HG02840 (cell line): ENCODE results near the gene PARP1.

ENCODE experiments used
- ATAC-seq: cut with Tn5 transposase; IDR thresholded peaks from one replicate; pipeline ENCODE4 v1.9.1; 2021; ENCODE audit warnings: mild to moderate bottlenecking, moderate library complexity, moderate number of reproducible peaks; ENCODE audit not compliant: unreplicated experiment, low FRiP score

Gene PARP1

DNA sequence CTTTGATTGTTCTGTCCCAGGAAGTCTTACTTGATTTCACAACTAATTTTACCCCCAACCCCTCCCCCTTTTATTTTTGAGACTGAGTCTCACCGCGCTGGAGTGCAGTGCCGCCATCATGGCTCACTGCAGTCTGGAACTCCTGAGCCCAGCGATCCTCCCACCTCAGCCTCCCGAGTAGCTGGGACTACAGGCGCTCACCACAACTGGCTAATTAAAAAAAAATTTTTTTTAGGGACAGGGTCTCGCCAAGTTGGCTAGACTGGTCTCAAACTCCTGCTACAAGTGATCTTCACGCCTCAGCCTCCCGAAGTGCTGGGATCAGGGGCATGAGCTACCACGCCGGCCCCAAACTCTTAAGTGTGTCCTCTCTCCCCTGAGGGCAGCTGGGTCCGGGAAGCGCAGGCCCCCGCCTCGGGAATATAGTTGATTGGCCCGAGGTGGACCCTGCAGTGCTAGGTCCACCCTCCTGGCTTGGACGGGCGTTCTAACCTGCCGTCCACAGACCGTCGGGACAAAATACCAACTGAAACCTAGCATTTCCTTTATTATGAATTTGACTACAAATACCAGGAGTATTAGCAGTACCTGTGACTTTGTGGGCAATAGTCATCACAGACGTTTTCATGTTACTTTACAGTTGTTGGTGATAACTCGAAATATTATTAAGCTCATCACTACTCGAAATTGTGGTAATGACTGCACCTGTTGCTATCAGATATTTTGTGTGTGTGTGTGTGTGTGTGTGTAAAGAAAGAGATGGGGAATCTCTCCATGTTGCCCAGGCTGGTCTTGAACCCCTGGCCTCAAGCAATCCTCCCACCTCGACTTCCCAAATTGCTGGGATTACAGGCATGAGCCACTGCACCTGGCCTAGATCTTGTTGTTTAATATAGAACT lies 642 bp upstream of the PARP1 start:
- no peak for ATAC-seq

DNA sequence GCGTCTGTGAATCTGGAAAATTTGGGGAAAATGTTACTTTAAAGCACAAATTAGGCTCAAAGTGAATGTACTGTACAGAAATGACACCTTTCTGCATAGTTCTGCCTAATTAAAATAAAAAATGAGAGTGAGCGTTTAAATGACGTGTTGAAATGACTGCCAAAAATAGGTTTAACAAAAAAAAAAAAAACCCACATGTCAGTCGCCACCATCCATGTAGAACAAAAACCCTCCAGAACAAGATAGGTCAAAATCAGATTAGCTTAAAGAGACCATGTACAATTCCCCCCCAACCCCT lies 745 bp downstream of the PARP1 start:
- ATAC-seq, result no peak

DNA sequence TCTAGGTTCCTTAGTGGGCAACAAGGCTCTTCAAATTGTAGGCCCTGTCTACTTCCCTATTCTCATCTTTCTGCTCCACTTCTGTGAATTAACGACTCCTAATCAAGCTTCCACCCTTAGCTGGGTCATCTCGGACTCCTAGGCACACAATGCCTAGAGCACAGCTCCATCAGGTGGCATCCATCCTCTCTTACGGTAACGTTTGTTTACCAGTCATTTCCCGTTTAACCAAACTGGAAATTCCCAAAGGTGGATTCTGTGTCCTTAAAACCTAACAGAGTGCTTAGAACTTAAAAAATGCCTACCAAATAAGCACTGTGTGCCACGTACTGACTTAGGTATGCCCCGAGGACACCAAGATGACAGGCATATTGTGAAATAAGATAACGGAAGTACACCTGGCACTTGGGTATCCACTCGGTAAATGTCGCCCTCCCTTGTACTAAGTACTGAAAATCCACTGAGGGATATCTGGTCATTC lies 1.5 kb downstream of the PARP1 start:
- ATAC-seq, result no peak

DNA sequence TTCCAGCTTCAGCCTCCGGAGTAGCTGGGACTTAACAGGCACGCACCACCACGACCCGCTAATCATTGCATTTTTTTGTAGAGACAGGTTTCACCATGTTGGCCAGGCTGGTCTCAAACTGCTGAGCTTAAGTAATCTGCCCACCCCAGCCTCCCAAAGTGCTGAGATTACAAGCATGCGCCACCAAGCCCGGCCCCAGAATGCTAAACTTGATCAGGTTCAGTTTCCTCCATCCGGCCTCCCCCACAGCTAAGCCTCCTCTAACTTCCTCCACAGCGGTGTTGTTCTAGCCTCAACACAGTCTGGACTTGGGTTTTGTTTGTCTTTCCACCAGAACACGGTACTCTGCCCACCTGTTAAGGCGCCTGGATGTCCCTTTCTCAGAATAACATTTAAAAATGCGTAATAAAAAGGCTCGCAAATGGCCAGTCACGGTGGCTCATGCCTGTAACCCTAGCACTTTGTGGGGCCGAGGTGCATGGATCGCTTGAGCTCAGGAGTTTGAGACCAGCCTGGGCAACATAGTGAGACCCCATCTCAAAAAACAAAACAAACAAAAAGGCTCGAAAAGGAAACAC lies 2.4 kb downstream of the PARP1 start:
- ATAC-seq, result no peak

DNA sequence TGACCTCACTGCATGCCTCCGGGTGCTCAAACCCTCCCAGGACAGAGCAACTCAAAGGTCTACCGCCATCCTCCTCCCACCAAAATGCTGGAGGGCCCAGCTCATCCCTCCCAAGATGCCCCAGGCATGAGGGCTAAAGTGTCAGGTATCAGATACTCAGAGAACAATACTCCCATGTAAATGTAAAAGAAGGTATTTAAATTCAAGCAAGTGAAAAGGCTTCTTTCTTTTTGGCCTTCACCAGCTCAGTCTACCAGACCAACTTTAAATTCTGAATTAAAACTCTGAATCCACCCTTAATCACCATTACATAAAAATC lies 3.0 kb downstream of the PARP1 start:
- ATAC-seq, result no peak

DNA sequence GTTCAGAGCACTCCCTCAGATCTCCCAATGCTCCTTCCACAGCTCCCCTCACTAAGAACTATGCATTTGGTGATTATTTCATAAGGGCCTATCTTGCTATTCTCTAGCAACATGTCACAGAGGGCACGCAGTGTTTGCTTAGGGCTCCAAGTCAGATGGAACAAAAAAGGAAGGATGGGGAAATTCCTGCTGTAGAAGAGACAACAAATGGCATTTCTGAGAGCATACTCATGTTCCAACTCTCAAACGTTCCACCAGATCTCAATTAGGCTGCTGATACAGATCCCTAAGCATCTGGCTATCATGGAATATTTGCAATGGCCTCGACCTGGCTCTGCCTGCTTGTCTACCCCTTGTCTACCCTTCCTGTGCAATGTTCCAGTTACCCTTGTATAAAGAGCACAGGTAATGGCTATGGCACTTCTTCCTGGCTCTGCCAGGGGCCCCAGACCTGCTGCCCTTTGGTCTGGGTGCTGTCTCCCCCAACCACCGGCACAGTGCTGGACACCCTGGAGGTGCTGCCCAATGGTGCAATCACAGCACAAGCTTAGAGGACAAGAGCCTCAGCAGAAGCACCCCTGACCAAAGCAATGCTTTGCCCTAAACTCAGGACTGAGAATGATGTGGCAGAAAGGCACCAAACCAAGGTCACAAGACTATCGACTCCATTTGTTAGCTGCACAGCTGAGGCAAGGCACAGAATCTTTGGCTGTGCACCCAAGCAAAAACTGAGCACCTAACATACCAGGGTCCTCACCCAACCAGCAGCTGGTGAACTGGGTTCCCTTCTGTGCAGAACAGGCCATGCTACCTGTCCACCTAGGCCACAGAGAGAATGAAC lies 3.6 kb downstream of the PARP1 start:
- ATAC-seq, result no peak

DNA sequence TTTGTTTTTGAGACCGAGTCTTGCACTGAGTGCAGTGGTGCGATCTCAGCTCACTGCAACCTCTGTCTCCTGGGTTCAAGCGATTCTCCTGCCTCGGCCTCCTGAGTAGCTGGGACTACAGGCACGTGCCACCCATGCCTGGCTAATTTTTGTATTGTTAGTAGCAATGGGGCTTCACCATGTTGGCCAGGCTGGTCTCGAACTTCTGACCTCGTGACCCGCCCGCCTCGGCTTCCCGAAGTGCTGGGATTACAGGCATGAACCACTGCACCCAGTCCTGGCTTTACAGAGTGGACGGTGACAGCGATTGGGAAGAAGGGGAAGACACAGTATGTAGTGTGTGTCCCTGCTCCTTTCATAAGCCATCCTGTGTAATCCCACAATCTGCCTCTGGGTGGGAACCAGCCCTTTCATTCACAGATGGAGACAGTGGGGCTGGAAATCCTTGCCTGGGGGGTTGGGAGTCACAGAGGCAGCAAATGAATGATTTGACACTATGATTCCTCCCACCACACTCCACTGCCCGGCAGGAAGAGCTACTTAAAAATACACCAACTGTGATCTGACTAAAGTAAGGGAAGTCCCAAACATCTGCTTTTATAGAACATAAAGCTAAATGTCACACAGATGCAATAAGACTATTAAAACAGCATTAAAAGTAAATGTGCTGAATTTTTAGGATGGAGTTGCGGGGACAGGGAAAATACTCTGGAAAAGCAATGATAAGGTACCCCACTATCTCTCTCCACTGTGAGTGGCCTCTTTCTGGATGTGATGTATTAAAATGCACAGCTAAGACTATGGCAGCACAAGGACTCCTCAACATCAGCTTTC lies 4.5 kb downstream of the PARP1 start:
- no peak for ATAC-seq

DNA sequence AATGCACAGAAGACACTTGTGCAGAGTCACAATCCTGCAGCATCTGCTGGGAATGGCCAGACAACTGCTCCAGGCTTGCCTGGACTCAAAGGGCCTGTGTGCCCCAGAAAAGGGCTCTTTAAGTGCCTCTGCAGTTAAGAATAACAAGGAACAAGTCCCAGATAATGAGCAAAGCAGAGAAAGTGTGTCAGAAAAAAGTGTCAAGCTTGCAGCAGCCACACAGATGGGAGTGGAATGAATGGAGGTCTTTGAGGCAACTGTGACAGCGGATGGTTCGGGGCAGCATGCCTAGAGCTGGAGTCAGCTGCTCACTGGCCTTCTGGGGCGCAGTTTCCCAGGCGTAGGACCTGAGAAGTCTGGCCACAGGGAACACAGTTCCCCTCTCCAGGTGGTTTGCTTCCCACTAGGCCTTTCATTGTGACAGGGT lies 5.1 kb downstream of the PARP1 start:
- ATAC-seq, result no peak

DNA sequence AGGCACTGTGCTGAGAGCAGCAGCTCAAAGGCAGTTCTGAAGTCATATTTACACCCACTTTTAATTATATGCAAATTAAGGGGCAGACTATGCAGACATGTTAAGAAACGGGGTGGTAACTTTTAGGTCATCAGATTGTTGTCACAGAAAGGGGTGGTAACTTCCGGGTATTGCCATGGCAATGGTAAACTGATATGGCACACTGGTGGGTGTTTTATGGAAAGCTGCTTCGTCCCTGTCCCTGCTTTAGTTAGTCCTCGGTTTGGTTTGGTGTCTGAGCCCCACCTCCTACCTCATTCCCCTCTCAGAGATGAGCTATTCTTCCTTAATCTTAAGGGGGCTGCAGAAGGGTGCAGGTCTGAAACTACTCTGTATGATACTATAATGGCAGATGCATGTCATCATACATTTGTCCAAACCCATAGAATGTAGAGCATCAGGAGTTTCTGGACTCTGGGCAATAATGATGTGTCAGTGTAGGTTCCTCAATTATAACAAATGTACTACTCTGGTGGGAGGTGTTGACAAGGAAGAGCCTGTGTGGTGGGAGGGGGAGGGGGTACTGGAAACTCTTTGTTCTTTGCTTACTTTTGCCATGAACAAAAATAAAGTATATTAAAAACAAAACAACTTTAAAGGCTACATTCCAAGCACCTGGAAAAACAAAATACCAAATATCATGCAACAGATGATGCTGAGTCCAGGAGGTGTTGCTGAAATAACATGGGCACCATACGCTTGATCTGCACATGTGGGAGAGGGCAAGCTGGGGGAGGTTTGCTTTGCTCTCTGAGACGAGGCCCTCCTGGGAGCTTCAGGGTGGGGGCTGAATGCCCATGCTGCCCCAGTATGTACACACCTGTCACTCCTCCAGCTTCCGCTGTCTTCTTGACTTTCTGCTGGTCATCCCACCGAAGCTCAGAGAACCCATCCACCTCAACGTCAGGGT lies 6.3 kb downstream of the PARP1 start:
- ATAC-seq, result no peak

DNA sequence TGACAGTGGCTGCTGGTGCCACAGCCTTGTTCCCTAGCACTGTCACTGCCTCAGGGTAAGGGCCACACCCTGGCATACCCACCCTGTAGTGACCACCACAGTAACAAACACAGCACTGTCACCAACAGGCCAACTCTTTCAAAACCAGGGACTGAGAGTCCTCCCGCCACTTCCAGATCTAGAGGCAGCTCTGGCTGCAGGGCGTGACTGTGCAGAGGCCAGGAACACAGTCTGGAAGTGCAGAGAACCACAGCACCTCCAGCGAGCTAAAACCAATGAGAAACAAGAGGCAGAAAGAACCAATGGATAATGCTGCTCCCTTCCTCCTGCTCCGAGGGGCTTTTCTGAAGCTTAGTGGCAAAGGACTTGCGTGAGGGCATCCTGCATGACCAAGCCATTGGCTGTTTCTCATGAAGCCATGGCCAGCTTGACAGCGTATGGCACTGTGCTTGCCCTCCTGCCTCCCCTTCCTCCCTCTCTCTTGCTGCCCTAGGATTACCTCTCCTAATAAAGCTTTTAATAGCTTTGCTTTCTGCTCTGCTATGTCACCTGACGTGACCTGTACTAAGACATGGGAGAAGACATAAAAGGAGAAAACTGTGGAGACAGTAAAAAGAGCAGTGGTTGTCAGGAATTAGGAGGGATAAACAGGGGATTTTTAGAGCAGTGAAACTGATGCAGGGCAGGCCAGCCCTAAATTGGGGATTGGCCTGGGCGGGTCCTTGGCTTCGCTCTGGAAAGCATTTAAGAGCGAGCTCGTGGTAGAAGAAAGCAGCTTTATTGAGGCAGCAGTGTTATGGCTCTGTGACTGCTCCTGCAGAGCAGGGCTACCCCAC lies 7.2 kb downstream of the PARP1 start:
- ATAC-seq, result no peak

DNA sequence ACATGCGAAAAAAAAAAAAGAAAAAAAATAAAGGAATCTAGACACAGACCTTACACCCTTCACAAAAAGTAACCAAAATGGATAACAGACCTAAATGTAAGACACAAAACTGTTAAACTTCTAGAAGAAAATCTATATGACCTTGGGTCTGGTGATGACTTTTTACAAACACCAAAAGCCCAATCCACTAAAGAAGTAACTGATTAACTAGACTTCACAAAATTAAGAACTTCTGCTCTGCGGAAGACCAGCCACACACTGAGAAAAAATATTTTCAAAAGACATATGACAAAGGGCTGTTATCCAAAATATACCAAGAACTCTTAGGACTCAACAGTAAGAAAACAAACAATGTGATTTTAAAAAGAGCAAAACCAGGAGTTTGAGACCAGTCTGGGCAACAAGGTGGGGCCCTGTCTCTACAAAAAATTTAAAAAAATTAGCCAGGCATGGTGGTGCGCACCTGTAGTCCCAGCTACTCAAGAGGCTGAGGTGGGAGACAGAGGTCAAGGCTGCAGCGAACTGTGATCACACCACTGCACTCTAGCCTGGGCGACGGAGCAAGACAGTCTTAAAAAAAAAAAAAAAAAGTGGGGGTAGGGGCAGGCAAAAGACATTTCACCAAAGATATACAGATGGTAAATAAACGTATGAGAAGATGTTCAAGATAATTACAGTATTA lies 9.8 kb downstream of the PARP1 start:
- ATAC-seq, result no peak

DNA sequence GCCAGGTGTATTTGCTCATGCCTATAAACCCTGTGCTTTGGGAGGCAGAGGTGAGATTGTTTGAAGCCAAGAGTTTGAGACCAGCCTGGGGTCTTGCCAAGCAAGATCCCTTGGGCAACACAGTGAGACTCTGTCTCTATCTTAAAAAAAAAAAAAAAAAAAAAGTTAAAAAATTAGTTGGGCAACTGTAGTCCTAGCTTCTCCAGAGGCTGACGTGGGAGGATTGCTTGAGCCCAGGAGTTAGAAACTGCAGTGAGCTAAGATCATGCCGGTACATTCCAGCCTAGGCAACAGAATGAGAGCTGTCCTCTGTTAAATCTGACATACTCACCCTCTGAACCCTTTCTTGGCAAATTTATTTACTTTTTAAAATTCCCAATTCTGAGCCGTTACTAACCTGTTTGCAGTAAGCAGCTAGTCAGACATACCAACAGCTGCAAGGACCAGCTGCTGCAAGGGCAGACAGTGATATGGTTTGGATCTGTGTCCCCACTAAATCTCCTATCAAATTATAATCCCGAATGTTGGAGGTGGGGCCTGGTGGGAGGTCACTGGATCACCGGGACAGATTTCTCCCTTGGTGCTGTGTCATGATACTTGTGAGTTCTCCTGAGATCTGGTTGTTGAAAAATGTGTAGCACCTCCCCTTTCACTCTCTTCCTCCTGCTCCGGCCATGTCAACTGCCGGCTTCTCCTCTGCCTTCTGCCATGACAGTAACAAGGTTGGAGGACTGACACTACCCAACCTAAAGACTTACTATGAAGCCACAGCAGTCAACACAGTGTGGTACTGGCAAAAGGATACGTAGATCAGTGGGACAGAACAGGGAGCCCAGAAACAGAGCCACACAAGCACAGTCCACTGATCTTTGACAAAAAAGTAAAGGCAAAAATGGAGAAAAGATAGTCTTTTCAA lies 10.6 kb downstream of the PARP1 start:
- no peak for ATAC-seq

DNA sequence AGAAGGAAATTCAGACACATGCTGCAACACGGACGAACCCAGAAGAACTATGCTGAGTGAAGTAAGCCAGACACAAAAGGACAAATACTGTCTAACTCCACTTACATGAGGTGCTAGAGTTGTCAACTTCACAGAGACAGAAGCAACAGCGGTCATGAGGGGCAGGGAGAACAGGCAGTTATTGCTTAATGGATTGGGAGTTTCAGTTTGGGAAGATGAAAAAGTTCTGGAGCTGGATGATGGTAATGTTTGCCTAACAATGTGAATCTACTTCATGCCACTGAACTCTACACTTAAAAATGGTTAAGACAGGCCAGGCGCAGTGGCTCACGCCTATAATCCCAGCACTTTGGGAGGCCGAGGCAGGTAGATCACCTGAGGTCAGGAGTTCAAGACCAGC lies 12.1 kb downstream of the PARP1 start:
- no peak for ATAC-seq

DNA sequence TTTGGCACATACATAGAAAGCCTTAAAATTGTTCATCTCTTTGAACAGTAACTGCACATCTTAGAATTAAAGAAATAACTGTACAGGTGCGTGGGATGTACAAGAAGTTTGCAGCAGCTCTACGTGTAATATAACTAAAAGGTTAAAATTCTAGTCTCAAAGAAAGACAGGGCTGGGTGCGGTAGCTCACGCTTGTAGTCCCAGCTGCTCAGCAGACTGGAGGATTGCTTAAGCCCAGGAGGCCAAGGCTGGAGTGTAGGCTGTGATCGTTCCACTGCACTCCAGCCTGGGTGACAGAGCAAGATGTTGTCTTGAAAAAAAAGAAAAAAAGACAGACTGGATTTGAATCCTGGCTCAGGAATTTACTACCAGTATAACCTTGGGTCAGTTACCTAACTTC lies 13.4 kb downstream of the PARP1 start:
- ATAC-seq, result no peak

DNA sequence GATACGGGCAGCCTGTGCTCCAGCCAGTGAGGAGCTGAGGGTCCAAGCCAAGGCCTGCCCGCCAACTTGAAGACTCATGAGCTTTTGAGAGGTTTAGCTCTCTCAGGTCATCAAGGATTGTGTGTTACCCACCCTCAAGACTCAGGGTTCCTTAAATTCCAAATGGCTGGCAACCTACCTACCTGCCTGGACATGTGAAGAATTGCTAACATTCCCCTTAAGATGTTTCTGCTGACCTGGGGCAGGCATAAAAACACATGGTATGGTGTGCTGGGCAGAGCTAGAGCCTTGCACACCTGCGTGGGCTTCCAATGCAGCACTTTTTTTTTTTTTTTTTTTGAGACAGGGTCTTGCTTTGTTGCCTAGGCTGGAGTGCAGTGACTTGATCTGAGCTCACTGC lies 17.2 kb downstream of the PARP1 start:
- no peak for ATAC-seq

DNA sequence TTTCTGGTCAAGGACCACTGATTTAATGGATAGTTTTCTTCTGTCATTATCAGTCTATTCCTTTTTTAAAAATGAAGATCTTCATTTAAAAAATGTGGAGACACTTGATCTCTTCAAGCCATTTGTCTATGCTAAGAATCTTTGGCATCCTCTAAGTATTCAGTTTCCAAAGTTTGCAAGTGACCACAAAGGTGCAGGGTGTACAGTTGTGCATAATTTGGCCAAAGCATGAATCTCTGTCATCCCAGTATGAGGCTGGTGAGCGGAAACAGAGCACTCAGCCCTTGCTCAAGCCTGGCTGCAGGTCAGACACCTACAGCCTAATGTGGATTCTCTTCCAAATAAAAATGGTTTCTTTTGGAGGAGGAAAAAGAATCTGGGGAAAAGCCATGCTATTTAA lies 19.8 kb downstream of the PARP1 start:
- ATAC-seq, result no peak

DNA sequence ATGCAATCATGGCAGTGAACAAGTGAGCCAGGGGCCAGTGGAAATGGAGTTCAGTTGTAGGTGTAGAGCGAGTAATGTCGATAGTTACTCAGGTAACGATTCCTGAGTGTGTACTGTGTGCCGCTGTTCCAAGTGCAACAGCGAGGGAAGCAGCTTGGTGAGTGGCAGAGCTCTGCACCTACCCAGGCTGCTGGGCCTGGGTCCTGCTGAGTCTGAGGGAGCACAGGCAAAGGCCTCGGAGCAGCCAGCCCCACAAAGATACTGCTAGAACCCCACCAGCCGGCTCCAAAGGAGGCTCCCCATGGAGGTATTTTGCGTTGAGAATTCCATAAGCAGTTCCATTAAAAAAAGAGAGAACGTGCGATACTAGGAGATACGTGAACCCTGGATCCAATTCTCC lies 23.2 kb downstream of the PARP1 start:
- no peak for ATAC-seq
